ENCODE data around the gene LINC00237.

Gene LINC00237

DNA sequence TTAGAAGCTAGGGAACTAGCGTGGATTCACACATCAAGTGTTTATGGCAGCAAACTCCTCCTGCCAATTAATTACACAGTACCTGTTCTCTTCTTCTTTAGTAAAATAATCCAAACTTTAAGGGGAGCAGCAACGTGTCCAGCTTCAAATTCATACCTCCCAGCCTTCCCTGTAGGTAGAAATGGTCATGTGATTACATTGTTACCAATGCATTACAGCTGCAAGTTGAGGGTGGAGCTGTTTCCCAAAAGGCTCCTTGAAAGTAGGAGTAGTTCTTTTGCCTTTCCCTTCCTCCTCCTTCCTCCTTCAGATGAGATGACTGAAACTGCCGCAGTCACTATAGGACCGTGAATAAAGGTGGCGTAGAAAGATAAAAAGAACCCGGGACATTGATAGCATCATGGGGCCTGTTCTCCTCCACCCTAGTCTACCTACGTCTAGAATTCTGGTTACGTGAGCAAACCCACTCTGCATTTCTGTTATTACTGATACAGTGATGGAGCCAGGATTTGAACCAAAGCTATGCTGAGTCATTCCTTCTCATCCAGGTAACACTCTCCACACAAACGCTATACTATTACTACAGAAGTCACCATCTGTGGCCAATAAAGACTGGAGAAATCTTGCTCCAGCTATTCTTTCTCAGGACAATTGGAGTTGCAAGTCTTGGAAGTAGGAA is 18.2 kb downstream of the LINC00237 start:
- H3K36me3 ChIP-seq, result no peaks in the 10 kb centered on the region
- no peaks in the 10 kb centered on the region for H3K9me3 ChIP-seq
- peaks cover 97% of the 10 kb centered on the region for H3K27me3 ChIP-seq
- no peaks in the 10 kb centered on the region for H3K4me1 ChIP-seq (ENCODE audit: control insufficient read depth in 1 of 2, insufficient read depth in 1 of 2, low read depth in 1 of 2, low read length in 1 of 2)
- TF ChIP-seq CTCF (IDR thresholded peaks at IDR 0.05), result no peak
- no peak overlapping the region for H3K27ac ChIP-seq
- H3K4me3 ChIP-seq (ENCODE audit: low read depth in 1 of 2, low read length in 1 of 2), result no peak overlapping the region

DNA sequence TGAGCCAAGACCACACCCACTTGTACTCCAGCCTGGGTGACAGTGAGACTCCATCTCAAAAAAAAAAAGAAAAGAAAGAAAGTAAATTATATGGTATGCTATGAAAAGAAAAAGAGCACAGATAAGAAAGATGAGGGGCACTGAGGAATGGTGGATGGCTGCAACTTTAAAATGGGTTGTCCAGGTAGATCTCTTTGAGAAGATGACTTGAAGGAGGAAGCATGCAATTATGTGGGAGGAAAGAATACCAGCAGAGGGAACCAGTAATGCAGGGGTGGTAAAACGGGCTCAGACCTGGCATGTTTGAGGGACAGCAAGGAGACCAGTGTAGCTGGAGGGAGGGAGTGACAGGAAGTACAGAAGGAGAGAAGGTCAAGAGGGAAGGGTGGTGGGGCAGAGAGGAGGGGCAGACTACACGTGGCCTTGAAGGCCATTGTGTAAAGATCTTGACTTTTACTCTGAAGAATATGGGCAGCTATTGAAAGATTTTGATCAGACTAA is 22.3 kb downstream of the LINC00237 start:
- Histone ChIP-seq H3K4me3 (ENCODE audit: low read depth in 1 of 2, low read length in 1 of 2) (no peak overlapping the region), H3K27me3 (peaks cover 97% of the 10 kb centered on the region), H3K27ac (no peak overlapping the region), H3K36me3 (no peaks in the 10 kb centered on the region), H3K9me3 (no peaks in the 10 kb centered on the region), H3K4me1 (ENCODE audit: control insufficient read depth in 1 of 2, insufficient read depth in 1 of 2, low read depth in 1 of 2, low read length in 1 of 2) (no peaks in the 10 kb centered on the region)
- TF ChIP-seq CTCF (IDR thresholded peaks at IDR 0.05), result no peak

DNA sequence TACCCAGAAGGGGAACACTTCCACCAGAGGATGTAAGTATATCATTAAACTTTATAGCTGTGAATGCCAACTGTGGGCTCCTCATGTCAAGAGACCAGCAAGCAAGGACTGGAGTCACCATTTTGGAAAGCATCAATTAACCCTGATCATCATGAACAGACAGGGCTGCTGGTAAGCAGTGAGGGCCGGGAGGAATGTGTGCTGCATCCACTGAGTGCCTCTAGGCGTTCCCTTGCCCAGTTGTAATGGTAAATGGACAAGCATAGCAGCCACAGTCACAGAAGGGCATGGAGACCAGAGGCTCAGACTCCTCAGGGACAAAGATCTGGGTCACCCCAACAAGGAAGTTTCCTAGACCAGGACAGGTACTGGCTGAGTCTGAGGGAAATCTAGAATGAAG is 23.6 kb downstream of the LINC00237 start:
- H3K27ac ChIP-seq, result no peak overlapping the region
- no peak for TF ChIP-seq CTCF (IDR thresholded peaks at IDR 0.05)

GRCh38 chr20:21077809-21078345 is 28.3 kb downstream of the LINC00237 start:
- TF ChIP-seq CTCF (IDR thresholded peaks at IDR 0.05), result no peak
- H3K4me3 ChIP-seq (ENCODE audit: low read depth in 1 of 2, low read length in 1 of 2), result no peak overlapping the region

More for the DNA sequence above, 23.6 kb downstream of the LINC00237 start:
- Histone ChIP-seq H3K4me1 (ENCODE audit: control insufficient read depth in 1 of 2, insufficient read depth in 1 of 2, low read depth in 1 of 2, low read length in 1 of 2) (no peaks in the 10 kb centered on the region), H3K4me3 (ENCODE audit: low read depth in 1 of 2, low read length in 1 of 2) (no peak overlapping the region), H3K9me3 (no peaks in the 10 kb centered on the region), H3K27me3 (peaks cover 97% of the 10 kb centered on the region), H3K36me3 (no peaks in the 10 kb centered on the region)

GRCh38 chr20:21076073-21076472 is 30.1 kb downstream of the LINC00237 start:
- no peaks in the 10 kb centered on the region for H3K9me3 ChIP-seq
- no peak for TF ChIP-seq CTCF (IDR thresholded peaks at IDR 0.05)
- no peak overlapping the region for H3K4me3 ChIP-seq (ENCODE audit: low read depth in 1 of 2, low read length in 1 of 2)
- no peaks in the 10 kb centered on the region for H3K36me3 ChIP-seq
- H3K27ac ChIP-seq, result no peak overlapping the region
- no peaks in the 10 kb centered on the region for H3K4me1 ChIP-seq (ENCODE audit: control insufficient read depth in 1 of 2, insufficient read depth in 1 of 2, low read depth in 1 of 2, low read length in 1 of 2)
- peaks cover 93% of the 10 kb centered on the region for H3K27me3 ChIP-seq

More at GRCh38 chr20:21077809-21078345, 28.3 kb downstream of the LINC00237 start:
- peaks cover 98% of the 10 kb centered on the region for H3K27me3 ChIP-seq
- no peaks in the 10 kb centered on the region for H3K9me3 ChIP-seq
- no peaks in the 10 kb centered on the region for H3K36me3 ChIP-seq
- no peaks in the 10 kb centered on the region for H3K4me1 ChIP-seq (ENCODE audit: control insufficient read depth in 1 of 2, insufficient read depth in 1 of 2, low read depth in 1 of 2, low read length in 1 of 2)
- H3K27ac ChIP-seq, result no peak overlapping the region

Data from neutrophil (primary cell).